Measurements from ENCODE around the gene NDUFB1. TPM values are rescaled to one million over a fixed set of nuclear protein-coding genes. Genes with fewer than 3 reads are reported as not detected.

Gene NDUFB1
- total and polyA plus RNA-seq, 2 of the 4 experiments (the other 2 are of a cell fraction), result 32.1 to 333 TPM

DNA sequence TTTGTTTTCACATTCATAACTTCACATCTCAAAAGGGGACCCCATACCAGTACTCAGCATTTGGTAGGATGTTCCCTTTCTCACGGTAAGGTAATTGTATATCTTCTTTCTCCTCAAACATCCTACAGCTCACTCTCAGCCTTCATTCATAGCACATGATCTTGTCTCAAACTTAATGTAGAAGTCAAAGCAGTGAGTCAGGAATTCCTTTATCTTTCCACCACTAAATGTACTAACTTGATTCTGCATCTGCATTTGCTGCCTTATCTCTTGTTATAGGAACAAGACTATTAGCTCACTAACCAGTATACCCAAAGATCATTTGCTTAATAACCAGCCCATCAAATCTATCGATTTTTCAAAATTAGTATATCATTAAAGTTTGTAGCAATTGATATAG is 23.2 kb upstream of the NDUFB1 start:
- Histone ChIP-seq H2BK20ac (ENCODE audit: low read depth, low read length) (no peak overlapping the region), H4K8ac (ENCODE audit: low read depth in 2 of 2, low read length in 2 of 2) (no peak overlapping the region), H3K4me3 (ENCODE audit: insufficient read depth, low read depth, low read length) (no peak overlapping the region), H3K23ac (ENCODE audit: low read depth, low read length) (no peak overlapping the region), H3K4me1 (ENCODE audit: control insufficient read depth, insufficient read depth, low read length) (no peaks in the 10 kb centered on the region), H3K36me3 (ENCODE audit: control insufficient read depth, insufficient read depth, low read length) (peaks cover 43% of the 10 kb centered on the region), H3K14ac (replicated peaks; ENCODE audit: low read depth, low read length) (no peak overlapping the region), H3K79me1 (ENCODE audit: low read depth in 1 of 2, low read length in 2 of 2) (peaks cover 3 to 11% of the 10 kb centered on the region in 2 experiments; a peak in 3 of 4 replicates), H4K91ac (ENCODE audit: insufficient read depth, low read depth, low read length) (no peak overlapping the region), H3K27ac (ENCODE audit: insufficient read depth, low read length) (no peak overlapping the region), H3K9me1 (ENCODE audit: insufficient read depth, low read length) (no peaks in the 10 kb centered on the region; the same call in 1 of the 2 replicates), H4K5ac (ENCODE audit: low read depth, low read length) (no peak overlapping the region), H2AK9ac (replicated peaks; ENCODE audit: low read depth, low read length, poor library complexity) (no peak overlapping the region), H3K4me2 (ENCODE audit: low read depth, low read length) (no peak overlapping the region), H3K56ac (ENCODE audit: extremely low read depth, insufficient read depth, low read length) (no peak overlapping the region), H3K9ac (ENCODE audit: low read depth, low read length) (no peak overlapping the region), H2BK15ac (ENCODE audit: low read depth, low read length) (no peak overlapping the region), H2BK120ac (ENCODE audit: low read depth, low read length) (no peak overlapping the region), H2AFZ (replicated peaks; ENCODE audit: low read length, poor library complexity) (no peak overlapping the region), H2BK5ac (ENCODE audit: low read depth, low read length, poor library complexity, severe bottlenecking) (no peak overlapping the region), H3K18ac (ENCODE audit: low read depth, low read length) (no peak overlapping the region), H2AK5ac (ENCODE audit: low read depth, low read length) (no peak overlapping the region), H3K27me3 (ENCODE audit: control insufficient read depth, insufficient read depth, low read length) (no peaks in the 10 kb centered on the region), H4K20me1 (ENCODE audit: insufficient read depth, low read length) (no peaks in the 10 kb centered on the region), H3K9me3 (ENCODE audit: control insufficient read depth, insufficient read depth, low read length) (no peaks in the 10 kb centered on the region), H3K4ac (ENCODE audit: low read depth, low read length) (no peak overlapping the region)
- no TSS peak for BruUV-seq (replicated peaks)
- WGBS, 2 experiments (ENCODE audit: extremely low coverage in 2 of 2, insufficient read length in 1 of 2), result no CpG with 5 or more reads among the region's 2 CpGs
- ChIA-PET CTCF (interaction anchor here (1.9 kb wide), 1 partner anchor 10 kb away, joined by 6 read pairs; no protein-coding TSS in a partner anchor), POLR2A (ENCODE audit: unreplicated experiment) (no interaction called here)
- intact Hi-C loops (cut with micrococcal nuclease), result loop anchor here (10.0 kb wide), 1 partner anchor 680 kb away; no protein-coding TSS in a partner anchor
- peak; percentile 77 for ATAC-seq (ENCODE audit: low read depth)
- TF ChIP-seq POLR2A (IDR thresholded peaks at IDR 0.05; ENCODE audit: low read depth, low read length) (no peak), MAZ (IDR thresholded peaks at IDR 0.05; ENCODE audit: borderline replicate concordance, low read depth, low read length) (no peak), CEBPB (IDR thresholded peaks at IDR 0.05; ENCODE audit: low read depth, low read length) (no peak), RCOR1 (IDR thresholded peaks at IDR 0.05; ENCODE audit: insufficient replicate concordance, low read length) (no peak), MAFK (IDR thresholded peaks at IDR 0.05; ENCODE audit: low read depth, low read length) (no peak), BHLHE40 (IDR thresholded peaks at IDR 0.05; ENCODE audit: low read depth, low read length) (no peak), NFE2L2 (IDR thresholded peaks at IDR 0.05; ENCODE audit: low read depth, low read length) (no peak), MXI1 (IDR thresholded peaks at IDR 0.05; ENCODE audit: borderline replicate concordance, low read depth, low read length) (no peak), SMC3 (IDR thresholded peaks at IDR 0.05; ENCODE audit: low read depth, low read length) (no peak), RFX5 (IDR thresholded peaks at IDR 0.05; ENCODE audit: low read depth, low read length) (no peak), RAD21 (IDR thresholded peaks at IDR 0.05; ENCODE audit: low read length) (no peak), FOS (IDR thresholded peaks at IDR 0.05; ENCODE audit: low read depth, low read length) (no peak), CHD1 (IDR thresholded peaks at IDR 0.05; ENCODE audit: low read depth, low read length) (no peak)
- TF ChIP-seq, protein P1, sequence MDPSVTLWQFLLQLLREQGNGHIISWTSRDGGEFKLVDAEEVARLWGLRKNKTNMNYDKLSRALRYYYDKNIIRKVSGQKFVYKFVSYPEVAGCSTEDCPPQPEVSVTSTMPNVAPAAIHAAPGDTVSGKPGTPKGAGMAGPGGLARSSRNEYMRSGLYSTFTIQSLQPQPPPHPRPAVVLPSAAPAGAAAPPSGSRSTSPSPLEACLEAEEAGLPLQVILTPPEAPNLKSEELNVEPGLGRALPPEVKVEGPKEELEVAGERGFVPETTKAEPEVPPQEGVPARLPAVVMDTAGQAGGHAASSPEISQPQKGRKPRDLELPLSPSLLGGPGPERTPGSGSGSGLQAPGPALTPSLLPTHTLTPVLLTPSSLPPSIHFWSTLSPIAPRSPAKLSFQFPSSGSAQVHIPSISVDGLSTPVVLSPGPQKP (IDR thresholded peaks at IDR 0.05; ENCODE audit: borderline replicate concordance, low read depth, low read length), result no peak
- TF ChIP-seq, protein P2, sequence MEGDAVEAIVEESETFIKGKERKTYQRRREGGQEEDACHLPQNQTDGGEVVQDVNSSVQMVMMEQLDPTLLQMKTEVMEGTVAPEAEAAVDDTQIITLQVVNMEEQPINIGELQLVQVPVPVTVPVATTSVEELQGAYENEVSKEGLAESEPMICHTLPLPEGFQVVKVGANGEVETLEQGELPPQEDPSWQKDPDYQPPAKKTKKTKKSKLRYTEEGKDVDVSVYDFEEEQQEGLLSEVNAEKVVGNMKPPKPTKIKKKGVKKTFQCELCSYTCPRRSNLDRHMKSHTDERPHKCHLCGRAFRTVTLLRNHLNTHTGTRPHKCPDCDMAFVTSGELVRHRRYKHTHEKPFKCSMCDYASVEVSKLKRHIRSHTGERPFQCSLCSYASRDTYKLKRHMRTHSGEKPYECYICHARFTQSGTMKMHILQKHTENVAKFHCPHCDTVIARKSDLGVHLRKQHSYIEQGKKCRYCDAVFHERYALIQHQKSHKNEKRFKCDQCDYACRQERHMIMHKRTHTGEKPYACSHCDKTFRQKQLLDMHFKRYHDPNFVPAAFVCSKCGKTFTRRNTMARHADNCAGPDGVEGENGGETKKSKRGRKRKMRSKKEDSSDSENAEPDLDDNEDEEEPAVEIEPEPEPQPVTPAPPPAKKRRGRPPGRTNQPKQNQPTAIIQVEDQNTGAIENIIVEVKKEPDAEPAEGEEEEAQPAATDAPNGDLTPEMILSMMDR (conservative IDR thresholded peaks at IDR 0.05; ENCODE audit: low read depth, low read length), result no peak
- TF ChIP-seq, protein P3, sequence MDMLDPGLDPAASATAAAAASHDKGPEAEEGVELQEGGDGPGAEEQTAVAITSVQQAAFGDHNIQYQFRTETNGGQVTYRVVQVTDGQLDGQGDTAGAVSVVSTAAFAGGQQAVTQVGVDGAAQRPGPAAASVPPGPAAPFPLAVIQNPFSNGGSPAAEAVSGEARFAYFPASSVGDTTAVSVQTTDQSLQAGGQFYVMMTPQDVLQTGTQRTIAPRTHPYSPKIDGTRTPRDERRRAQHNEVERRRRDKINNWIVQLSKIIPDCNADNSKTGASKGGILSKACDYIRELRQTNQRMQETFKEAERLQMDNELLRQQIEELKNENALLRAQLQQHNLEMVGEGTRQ (IDR thresholded peaks at IDR 0.05; ENCODE audit: low read depth, low read length), result no peak
- dilution Hi-C loops (cut with HindIII; ENCODE audit: low sequenced_read_pairs, unreplicated experiment), result no loop called here
- in situ Hi-C loops (cut with MboI; ENCODE audit: low sequenced_read_pairs), result no loop called here
- peak; percentile 74 for DNase-seq

Data from IMR-90 (cell line).